GM19455 (cell line): ENCODE results near the gene CCDC127.

ENCODE experiments used
- ATAC-seq: cut with Tn5 transposase; IDR thresholded peaks from one replicate; pipeline ENCODE4 v1.9.1; 2021; ENCODE audit not compliant: unreplicated experiment

The CCDC127 gene

GRCh38 chr5:160921-161802 lies 56.8 kb downstream of the CCDC127 start:
- ATAC-seq = no peak

GRCh38 chr5:160173-160510 lies 57.8 kb downstream of the CCDC127 start:
- no peak for ATAC-seq

- ATAC-seq = no peak
Observed at GRCh38 chr5:159448-160172, 58.3 kb downstream of the CCDC127 start.

- no peak for ATAC-seq
Observed at GRCh38 chr5:158807-159447, 59.0 kb downstream of the CCDC127 start.

- ATAC-seq = no peak
Observed at GRCh38 chr5:157801-158200, 60.2 kb downstream of the CCDC127 start.

- ATAC-seq = no peak
Observed at GRCh38 chr5:157126-157715, 60.7 kb downstream of the CCDC127 start.

- no peak for ATAC-seq
Observed at GRCh38 chr5:156411-157072, 61.4 kb downstream of the CCDC127 start.

GRCh38 chr5:155651-156410 lies 62.1 kb downstream of the CCDC127 start:
- no peak for ATAC-seq

GRCh38 chr5:154826-155225 lies 63.1 kb downstream of the CCDC127 start:
- no peak for ATAC-seq

GRCh38 chr5:154236-154635 lies 63.7 kb downstream of the CCDC127 start:
- no peak for ATAC-seq

GRCh38 chr5:153256-153655 lies 64.7 kb downstream of the CCDC127 start:
- no peak for ATAC-seq

GRCh38 chr5:152077-152476 lies 65.9 kb downstream of the CCDC127 start:
- ATAC-seq = no peak

- no peak for ATAC-seq
Observed at GRCh38 chr5:150746-151145, 67.2 kb downstream of the CCDC127 start.

- no peak for ATAC-seq
Observed at GRCh38 chr5:149745-150485, 68.0 kb downstream of the CCDC127 start.

- no peak for ATAC-seq
Observed at GRCh38 chr5:147751-148150, 70.2 kb downstream of the CCDC127 start.
